Heart right ventricle (tissue), 16 donors: ENCODE data around the gene SUGP2. TPM values are rescaled to one million over a fixed set of nuclear protein-coding genes. Genes with fewer than 3 reads are reported as not detected.

Experiments used
- ATAC-seq, 8 donors: fragments of 200-7000 bp; cut with Tn5 transposase; one replicate each; pipeline ENCODE4 v1.9.1; 2020; ENCODE audit warnings: mild to moderate bottlenecking in 8 of 8, moderate library complexity in 8 of 8, moderate number of reproducible peaks in 1 of 8
- DNase-seq, 2 donors: peaks; one replicate each; pipeline ENCODE4 v3.0.0-alpha.2; 2020
- H3K27ac ChIP-seq, 10 donors: fragments of 200-600 bp; sonication (generic) in 2 of 10; one replicate each; pipeline versions ENCODE4 v1.5.0 to v1.8.0; 2020 to 2022; ENCODE audit warnings: mild to moderate bottlenecking in 3 of 10
- H3K27me3 ChIP-seq, 7 donors: fragments of 200-600 bp; one replicate each; pipeline ENCODE4 v1.8.0; 2021 to 2022; ENCODE audit warnings: mild to moderate bottlenecking in 2 of 7
- H3K36me3 ChIP-seq, 9 donors: fragments of 200-600 bp; sonication (generic) in 1 of 9; one replicate each; pipeline versions ENCODE4 v1.5.0 to v1.8.0; 2020 to 2022; ENCODE audit warnings: mild to moderate bottlenecking in 2 of 9
- H3K4me1 ChIP-seq, 9 donors: fragments of 200-600 bp; sonication (generic) in 1 of 9; one replicate each; pipeline versions ENCODE4 v1.5.0 to v1.8.0; 2020 to 2022; ENCODE audit warnings: mild to moderate bottlenecking in 4 of 9
- H3K4me3 ChIP-seq, 10 donors: fragments of 200-600 bp; sonication (generic) in 2 of 10; one replicate each; pipeline versions ENCODE4 v1.5.0 to v1.8.0; 2020 to 2022; ENCODE audit warnings: mild to moderate bottlenecking in 7 of 10, moderate library complexity in 2 of 10
- H3K9me3 ChIP-seq, 11 donors: fragments of 200-600 bp in 10 of 11; sonication (generic) in 2 of 11; one replicate each; pipeline versions ENCODE4 v1.5.0 to v1.8.0; 2013 to 2022; ENCODE audit warnings: mild to moderate bottlenecking in 2 of 11, control low read depth in 1 of 11, moderate library complexity in 1 of 11
- CTCF ChIP-seq, 9 donors: fragments of 200-600 bp; sonication (generic) in 2 of 9; IDR thresholded peaks; one replicate each; pipeline versions ENCODE4 v1.5.0 to v1.8.0; 2021 to 2022; ENCODE audit warnings: antibody characterized with exemption in 9 of 9, mild to moderate bottlenecking in 5 of 9, moderate library complexity in 1 of 9
- WGBS, 2 donors: extraction: QIAGEN DNeasy Blood & Tissue Kit; methylation state at CpG; one replicate each; pipeline ENCODE4 v1.1.7; 2013; ENCODE audit warnings: inconsistent platforms in 1 of 2; 5-methylcytosine and 5-hydroxymethylcytosine counted together
- intact Hi-C, 10 donors: fragments of 100-400 bp; cut with DNase I; formaldehyde crosslinking; loops; one replicate each; pipeline versions ENCODE4 v1.11.1 to v1.14.2; 2022
- polyA plus RNA-seq, 2 donors: library from polyadenylated mRNA; stranded (reverse); fragments of 200-250 nt; gene quantifications; one replicate each; pipeline ENCODE4 v1.2.3, GENCODE V29; 2013
- total RNA-seq, 10 donors: library from RNA; stranded (reverse); fragmentation: NEBNext Ultra II Directional in 3 of 10; extraction: Animal tissue kit (Norgen Biotek cat#: 25700) in 3 of 10; gene quantifications; one replicate each; pipeline versions ENCODE4 v1.2.1 to v1.2.4, GENCODE V29; 2021 to 2023
- donor health status: Arrhythmogenic right ventricular cardiomyopathy.
- donor health status: ischemic (EF 13 %, LVEDD 7.1; RV severe dilation, severe dysfunction).
- donor health status: healthy with polysubstance abuse.
- donor health status: DM: no; HTN: yes; CAD: no.
- donor health status: DM: no; HTN: no; CAD: no.
- donor health status: ischemic (EF 25% LVEDD 6.9; RV normal size, moderate dysfunction).
- donor health status: ischemic (EF 25% LVEDD 5.7; RV mildly dilated, moderate dysfunction).
- donor health status: healthy.
- donor health status: DM: yes; HTN: yes; CAD: no.
- donor health status: Ischemic cardiomyopathy.
- donor health status: ischemic (EF 35%, LVEDD 5.7; RV mildly dilated, moderate dysfunction).
- donor health status: nonischemic (EF 11% LVEDD 7.7; RV severe dilation, severe dysfunction).
- donor health status: DM: yes; HTN: yes; CAD: no.
- donor health status: PGD.
- donor health status: ischemic (EF 29% LVEDD 5.4; RV normal size, mild dysfunction).
- donor health status: nonischemic (EF 23%, LVEDD 6.1; RV moderate dilation, normal function).

Gene SUGP2
- total and polyA plus RNA-seq, 12 donors, result 27.2 to 85.2 (median 63.3) TPM

DNA sequence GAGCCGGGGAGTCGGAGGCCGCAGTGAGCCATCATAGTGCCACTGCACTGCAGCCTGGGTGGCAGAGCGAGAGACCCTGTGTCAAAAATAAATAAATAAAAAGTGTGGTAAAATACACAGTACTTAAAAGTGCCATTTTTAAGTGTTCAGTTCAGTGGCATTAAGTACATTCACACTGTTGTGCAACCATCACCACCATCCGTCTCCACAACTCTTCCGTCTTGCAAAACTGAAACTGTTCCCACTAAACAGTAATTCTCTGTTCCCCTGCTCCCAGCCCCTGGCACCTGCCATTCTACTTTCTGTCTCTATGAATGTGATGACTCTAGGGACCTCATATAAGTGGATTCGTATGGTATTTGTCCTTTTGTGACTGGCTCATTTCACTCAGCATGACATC lies 43.8 kb upstream of the SUGP2 start:
- DNase-seq, result no peak
- WGBS, 2 donors, result 94 to 95% methylated on average over 7 of the region's 7 CpGs
- no peaks in the 10 kb centered on the region for H3K9me3 ChIP-seq
- no peak overlapping the region for H3K4me3 ChIP-seq
- no peak for TF ChIP-seq CTCF (IDR thresholded peaks at IDR 0.05)
- peaks cover 0 to 11% (median 0%) of the 10 kb centered on the region in 9 donors for H3K4me1 ChIP-seq
- no peak overlapping the region for H3K27ac ChIP-seq
- no peak for ATAC-seq
- intact Hi-C loops, result no loop called here
- H3K27me3 ChIP-seq, result no peaks in the 10 kb centered on the region
- peaks cover 0 to 19% (median 0%) of the 10 kb centered on the region in 9 donors for H3K36me3 ChIP-seq

GRCh38 chr19:19076476-19076875 lies 43.2 kb upstream of the SUGP2 start:
- H3K4me1 ChIP-seq, result peaks cover 0 to 7% (median 0%) of the 10 kb centered on the region in 9 donors
- H3K4me3 ChIP-seq, result no peak overlapping the region
- H3K27ac ChIP-seq, result no peak overlapping the region
- H3K36me3 ChIP-seq, result peaks cover 0 to 19% (median 0%) of the 10 kb centered on the region in 9 donors
- WGBS, 2 donors, result 80 to 81% methylated on average over 1 of the region's 1 CpG
- DNase-seq (no peak), ATAC-seq (no peak)
- H3K27me3 ChIP-seq, result no peaks in the 10 kb centered on the region
- no peak for TF ChIP-seq CTCF (IDR thresholded peaks at IDR 0.05)
- H3K9me3 ChIP-seq, result no peaks in the 10 kb centered on the region
- intact Hi-C loops, result no loop called here

DNA sequence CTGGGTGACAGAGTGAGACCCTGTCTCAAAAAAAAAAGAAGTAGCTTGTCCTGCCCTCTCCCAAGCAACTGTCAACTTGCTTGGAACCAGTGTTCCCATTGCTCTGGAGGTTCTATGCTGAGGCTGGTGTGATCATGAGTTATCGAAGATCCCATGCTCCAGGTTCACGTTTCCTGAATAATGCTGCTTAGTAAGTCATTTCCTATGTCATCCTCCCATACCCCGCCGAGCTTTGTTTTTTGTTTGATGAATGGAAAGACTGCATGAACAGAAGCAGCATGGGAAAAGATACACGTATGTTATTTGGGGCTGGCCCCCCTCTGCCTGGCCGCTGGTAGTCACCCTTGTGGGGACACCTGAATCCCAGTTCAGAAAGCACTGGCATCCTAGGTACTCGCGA lies 41.8 kb upstream of the SUGP2 start:
- H3K36me3 ChIP-seq, result peaks cover 0 to 19% (median 0%) of the 10 kb centered on the region in 9 donors
- intact Hi-C loops, result no loop called here
- no peaks in the 10 kb centered on the region for H3K27me3 ChIP-seq
- ATAC-seq (no peak), DNase-seq (no peak)
- no peak overlapping the region for H3K4me3 ChIP-seq
- TF ChIP-seq CTCF (IDR thresholded peaks at IDR 0.05), result no peak
- no peaks in the 10 kb centered on the region for H3K9me3 ChIP-seq
- peaks cover 0 to 7% (median 0%) of the 10 kb centered on the region in 9 donors for H3K4me1 ChIP-seq
- H3K27ac ChIP-seq, result no peak overlapping the region
- WGBS, 2 donors, result 84 to 94% methylated on average over 8 of the region's 8 CpGs

DNA sequence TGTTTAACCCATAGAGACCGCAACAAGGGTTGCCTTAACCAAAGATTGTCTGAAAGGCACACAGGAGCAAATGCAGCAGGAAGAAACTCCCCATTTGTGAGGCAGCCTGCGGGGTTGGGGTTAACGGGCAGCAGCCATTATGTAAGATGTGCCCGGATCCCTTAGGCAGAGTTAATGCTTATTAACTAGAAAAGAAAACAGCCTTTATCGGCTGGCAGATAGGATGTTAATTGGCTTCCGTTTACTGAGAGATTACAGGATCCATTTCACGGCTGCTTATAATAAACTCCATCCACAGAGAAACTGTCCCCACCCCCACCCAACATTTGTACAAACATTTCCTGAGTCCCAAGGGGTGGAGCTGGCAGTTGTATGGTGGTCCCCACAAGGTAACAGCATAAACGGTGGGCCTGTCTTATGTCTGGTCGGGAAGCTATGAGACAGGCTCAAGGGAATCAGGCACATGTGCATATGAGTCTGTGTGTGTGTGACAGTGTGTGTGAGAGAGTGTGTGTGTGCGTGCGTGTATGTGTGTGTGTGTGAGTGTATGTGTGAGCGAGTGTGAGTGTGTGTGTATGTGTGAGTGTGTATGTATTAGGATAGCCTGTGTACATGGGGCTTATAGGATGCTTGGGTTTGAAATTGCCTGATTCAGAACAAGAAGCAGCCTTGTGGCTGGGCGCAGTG lies 41.0 kb upstream of the SUGP2 start:
- TF ChIP-seq CTCF (IDR thresholded peaks at IDR 0.05), result no peak
- Histone ChIP-seq H3K9me3 (no peaks in the 10 kb centered on the region), H3K27me3 (no peaks in the 10 kb centered on the region), H3K27ac (no peak overlapping the region), H3K4me3 (no peak overlapping the region), H3K4me1 (peaks cover 0 to 11% (median 4%) of the 10 kb centered on the region in 9 donors), H3K36me3 (peaks cover 0 to 19% (median 0%) of the 10 kb centered on the region in 9 donors)
- no peak for DNase-seq
- 68% methylated on average over 13 of the region's 13 CpGs for WGBS, 2 donors
- no peak for ATAC-seq
- intact Hi-C loops, result no loop called here
